HG03095 (cell line): ENCODE results near the gene CACNG6.

Experiments
- ATAC-seq: cut with Tn5 transposase; IDR thresholded peaks from one replicate; pipeline ENCODE4 v1.9.1; 2021; ENCODE audit warnings: moderate library complexity; ENCODE audit not compliant: unreplicated experiment

CACNG6 gene

DNA sequence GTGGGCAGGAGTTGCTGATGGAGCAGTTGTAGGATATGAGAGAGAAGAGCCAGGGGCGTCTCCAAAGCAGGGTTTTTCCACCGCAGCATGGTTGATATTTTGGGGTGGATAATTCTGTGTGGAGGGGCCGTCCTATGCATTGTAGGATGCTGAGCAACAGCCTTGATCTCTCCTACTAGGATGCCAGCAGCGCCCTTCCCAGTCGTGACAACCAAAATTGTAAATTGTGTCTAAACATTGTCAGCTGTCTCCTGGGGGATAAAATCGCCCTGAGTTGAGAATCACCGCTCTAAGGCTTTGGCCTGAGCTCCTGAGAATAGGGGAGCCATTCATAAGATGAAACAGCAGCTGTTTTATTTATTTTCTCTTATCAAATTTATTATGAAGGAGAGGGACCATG, 24.5 kb upstream of the CACNG6 start:
- no peak for ATAC-seq

DNA sequence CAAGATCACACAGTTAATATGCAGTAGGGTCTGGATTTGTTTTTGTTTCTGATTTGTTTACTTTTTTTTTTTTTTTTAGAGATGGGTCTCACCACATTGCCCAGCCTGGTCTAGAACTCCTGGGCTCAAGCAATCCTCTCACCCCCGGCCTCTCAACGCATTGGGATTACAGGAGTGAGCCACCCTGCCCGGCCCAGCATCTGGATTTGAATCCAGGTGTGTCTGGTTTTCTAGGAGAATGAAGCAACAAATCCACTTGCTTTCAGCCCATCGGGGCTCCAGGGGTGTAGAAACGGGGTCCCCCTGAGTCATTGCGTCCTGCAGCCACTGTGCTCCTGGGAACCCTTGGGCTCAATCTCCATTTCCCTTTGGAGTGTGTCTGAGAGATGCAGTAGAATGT, 22.1 kb upstream of the CACNG6 start:
- ATAC-seq = no peak

DNA sequence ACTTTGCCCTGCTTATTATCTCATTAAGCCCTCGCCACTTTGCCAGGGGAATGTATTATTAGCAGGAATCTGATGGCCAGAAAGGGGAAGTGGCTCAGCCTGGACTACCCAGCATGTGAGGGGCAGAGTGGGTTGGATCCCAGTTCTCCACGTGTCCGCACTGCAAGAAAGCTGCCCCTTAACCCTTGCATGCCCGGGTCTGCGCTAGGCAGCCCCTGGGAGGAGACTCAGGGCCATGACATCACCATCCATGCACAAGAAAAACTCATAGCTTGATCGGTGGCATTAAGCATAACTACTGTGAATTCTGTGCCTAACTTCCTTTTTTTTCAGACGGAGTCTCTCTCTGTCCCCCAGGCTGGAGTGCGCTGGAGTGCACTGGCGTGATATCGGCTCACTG, 19.8 kb upstream of the CACNG6 start:
- no peak for ATAC-seq

DNA sequence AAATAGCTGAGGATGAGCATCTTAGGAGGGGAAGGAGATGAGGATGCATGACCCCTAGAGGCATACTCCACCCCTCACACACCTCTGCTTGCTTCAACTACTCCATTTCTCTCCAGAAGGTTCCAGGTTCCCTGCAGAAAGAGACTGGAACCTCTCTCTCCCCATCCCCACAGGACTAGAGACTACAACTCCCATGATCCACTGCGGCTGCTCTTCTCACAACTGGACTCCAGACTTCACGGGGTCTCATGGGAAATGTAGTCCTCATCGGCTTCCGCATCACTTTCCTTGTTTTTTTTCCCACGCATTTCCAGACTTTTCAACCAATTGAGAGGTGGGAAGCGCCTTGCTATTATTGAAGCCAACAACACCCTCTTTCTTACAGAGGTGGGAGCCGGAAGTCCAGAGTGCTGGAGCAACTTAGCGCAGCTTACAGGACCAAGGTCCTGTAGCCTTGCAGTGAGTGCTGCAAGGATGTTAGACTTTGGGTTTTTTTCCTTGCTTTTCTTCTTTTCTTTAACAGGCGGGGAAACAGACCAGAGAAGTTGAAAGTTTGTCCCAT, 13.9 kb upstream of the CACNG6 start:
- no peak for ATAC-seq

DNA sequence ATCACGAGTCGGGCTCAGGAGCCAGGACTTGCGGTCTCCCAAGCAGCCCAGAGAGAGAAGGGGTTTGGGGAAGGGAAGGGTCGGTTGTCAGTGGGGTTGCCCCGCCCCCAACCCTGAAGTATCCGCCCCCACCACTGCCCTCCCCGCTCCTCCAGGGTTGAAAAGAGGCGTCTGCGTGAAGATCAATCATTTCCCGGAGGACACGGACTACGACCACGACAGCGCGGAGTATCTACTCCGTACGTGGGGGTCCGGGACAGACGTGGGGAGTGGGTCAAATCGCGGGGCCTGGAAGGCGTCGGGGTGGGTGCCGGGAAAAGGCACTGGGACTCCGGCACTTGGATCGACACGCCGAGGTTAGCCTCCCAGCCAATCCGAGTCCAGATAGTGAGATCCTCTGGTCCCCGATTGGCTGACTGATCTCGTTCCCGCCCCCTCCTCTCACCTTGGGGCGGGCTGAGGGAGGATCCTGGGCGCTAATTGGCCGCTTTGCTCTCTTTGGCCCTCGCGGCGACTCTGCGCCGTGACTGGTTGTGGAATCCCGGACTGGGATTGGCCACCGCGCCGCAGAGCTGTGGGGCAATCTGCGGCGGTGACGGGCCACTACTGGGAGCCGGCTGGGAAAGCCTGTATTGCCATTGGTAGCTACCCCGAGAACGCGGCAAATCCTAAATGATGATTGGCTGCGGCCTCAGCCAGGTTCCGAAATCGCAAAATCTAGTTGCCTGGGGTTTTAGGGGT, 13.3 kb upstream of the CACNG6 start:
- ATAC-seq = no peak

DNA sequence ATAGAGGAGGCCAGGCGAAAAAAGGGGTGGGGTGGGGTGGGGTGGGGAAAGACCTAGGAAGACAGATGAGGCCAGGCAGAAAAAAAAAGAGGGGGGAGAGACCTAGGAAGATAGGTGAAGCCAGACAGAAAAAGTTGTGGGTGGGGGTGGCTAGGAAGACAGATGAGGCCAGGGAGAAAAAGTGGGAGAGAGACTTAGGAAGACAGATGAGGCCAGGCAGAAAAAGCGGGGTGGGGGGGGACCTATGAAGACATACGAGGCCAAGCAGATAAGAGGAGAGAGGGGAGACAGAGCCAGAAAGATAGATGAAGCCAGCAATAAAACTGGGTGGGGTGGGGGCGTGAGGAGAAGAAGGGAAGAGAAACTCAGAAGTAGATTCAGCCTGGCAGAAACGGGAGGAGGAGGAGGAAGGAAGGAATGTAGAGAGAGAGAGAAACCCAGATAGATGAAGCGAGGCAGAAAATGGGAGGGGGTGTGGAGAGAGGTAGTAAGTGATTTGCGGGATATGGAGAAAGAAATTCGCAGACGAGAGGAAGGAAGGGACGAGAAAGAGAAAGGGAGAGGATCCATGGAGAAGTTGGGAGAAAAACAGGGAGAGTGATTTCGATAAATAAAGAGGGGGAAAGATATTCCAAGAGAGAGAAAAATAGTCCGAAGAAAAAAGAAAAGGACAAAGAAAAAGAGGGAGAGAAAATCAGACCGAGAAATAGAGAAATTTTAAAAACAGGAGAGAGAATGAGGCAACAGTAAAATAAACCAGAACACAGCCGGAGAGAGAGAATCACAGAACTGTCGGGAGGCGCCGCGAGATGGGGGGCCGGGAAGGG, 12.2 kb upstream of the CACNG6 start:
- ATAC-seq = no peak

DNA sequence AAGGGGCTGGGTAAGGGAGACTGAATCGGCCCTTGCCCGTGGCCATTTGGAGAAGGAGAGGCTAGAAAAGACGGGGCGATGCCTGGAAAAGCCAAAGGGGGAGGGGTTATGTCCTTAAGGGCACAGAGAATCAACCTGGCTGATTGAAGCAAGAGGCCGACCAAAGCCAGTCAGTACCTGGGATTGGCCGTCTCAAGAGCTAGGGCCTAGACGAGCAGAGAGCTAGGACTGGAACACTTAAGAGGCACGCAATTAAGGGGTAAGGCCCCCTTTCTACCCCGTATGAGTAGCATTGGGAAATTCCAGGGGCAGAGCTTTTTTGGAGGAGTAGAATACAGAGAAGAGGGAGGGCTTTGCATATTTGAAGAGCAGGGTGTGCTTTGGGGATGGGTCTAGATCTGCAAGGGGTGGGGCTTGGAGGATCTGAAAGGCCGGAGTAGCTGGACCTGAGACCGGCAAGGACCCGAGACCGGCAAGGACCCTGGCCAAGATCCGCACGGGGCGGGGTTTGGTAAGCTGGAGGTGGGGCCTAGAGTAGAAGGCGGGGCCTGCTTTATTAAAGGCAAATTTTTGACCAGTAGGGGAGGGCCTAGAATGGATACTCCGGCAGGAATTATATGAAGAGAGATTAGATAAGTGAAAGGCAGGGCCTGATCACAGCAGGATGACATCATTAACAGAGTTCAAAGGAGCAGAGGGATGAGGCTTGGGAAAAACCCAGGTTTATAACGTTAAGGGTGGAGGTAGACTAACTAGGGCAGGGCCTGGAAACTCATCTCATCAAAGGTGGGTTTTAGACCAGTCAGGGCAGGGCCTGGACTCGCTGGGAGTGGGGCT, 10.7 kb upstream of the CACNG6 start:
- no peak for ATAC-seq

DNA sequence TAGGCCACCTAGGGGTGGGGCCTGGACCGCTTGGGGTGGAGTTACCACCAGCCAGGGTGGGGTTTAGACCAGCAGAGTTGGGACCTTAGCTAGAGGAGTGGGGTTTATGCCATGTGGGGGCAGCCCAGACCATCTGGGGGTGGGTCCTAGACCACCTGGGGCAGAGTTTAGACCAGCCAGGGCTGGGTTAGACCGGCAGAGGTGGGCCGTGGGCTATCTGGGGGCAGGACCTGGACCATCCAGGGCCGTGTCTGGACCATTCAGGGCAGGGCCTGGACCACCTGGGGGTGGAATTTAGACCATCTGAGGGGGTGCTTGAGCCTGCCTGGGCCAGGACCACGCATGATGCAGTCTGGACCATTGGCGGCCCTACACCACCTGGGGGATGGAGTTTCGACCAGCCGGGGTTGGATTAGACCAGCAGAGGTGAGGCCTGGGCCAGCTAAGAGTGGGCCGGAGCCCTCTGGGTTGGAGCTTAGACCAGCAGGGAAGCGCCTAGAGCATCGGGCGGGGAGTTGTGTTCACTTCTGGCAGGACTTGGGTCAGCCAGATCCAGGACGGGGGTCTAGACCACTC, 10.0 kb upstream of the CACNG6 start:
- ATAC-seq = no peak

DNA sequence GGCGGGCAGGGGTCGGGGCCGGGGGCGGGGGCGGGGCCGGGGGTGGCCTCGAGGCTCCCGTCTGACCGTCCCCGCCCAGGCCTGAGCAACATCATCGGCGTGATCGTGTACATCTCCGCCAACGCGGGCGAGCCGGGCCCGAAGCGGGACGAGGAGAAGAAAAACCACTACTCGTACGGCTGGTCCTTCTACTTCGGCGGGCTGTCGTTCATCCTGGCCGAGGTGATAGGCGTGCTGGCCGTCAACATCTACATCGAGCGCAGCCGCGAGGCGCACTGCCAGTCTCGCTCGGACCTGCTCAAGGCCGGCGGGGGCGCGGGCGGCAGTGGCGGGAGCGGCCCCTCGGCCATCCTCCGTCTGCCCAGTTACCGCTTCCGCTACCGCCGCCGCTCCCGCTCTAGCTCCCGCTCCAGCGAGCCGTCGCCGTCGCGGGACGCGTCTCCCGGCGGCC, 9.4 kb upstream of the CACNG6 start:
- ATAC-seq = no peak

DNA sequence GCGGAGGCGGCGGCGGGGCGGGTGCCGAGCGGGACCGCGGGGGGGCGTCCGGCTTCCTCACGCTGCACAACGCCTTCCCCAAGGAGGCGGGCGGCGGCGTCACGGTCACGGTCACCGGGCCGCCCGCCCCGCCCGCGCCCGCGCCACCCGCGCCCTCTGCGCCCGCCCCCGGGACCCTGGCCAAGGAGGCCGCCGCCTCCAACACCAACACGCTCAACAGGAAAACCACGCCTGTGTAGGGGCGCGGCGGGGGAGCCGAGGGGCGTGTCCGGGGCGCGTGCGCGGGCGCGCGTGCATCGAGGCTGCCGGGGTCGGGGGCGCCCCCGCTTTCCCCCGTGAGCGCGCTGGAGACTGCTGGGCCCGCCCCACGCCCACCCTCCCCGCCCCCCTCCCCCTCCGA, 8.8 kb upstream of the CACNG6 start:
- ATAC-seq = no peak

DNA sequence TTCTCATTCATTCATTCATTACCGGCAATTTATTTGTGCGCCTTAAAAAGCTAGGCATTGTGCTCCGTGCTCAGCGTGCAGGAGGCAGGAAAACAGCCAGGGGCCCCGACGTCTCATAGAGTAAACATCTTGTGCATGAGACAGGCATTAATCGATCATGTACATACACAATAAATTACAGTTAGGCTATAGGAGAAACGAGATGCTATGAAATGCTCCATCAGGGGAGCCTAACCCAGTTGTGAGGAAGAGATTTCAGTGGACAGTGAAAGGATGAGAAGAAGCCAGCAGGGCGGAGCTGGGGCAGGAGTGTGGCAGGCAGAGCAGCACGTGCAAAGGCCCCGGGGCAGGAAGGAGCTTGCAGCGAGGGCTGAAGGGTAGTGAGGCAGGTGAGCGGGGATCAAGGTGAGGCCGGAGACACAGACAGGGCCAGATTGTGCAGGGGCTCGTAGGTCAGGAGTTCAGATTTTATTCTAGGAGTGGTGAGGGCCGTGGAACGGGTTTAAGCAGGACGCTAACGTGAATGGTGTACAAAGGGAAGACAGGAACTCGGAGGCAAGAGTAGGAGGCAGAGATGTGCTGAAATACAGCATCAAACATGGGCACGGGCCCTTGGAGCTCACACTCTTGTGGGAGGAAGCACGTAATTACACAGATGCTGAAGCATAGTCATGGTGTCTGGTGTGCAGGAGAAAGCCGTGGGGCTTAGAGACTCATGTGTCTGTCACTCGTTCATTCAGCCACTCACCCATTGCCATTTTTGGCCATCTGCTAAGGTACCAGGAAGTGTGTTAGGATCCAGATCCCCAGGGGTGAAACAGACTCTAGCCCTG, 7.8 kb upstream of the CACNG6 start:
- ATAC-seq = no peak

DNA sequence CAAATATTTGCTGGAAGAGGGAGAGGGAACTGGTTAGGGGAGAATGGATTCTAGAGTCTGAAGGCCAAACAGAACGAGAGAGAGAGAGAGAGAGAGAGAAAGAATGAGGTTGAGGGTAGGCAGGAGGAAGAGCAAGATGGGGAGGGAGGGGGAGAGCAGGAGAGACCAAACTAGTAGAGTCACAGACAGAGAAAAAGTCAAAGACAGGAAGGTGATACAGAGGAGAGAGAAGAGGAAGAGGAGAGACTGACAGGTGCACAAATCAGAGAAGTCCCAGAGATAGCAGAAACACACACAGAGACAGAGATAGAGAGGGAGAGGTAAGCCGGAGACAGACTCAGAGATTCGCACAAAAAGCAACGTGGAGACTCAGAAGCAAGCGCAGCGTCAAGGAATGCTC, 5.6 kb upstream of the CACNG6 start:
- ATAC-seq = no peak

DNA sequence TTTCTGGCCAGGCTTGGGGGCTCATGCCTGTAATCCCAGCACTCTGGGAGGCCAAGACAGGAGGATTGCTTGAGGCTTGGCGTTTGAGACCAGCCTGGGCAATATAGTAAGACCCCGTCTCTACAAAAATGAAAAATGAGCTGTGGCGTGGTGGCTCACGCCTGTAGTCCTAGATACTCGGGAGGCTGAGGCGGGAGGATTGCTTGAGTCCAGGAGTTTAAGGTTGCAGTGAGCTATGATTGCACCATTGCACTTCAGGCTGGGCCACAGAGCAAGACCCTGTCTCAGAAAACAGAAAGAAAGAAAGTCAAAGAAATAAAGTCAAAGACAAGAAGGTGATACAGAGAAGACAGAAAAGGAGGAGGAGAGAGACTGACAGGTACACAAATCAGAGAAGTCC, 2.5 kb upstream of the CACNG6 start:
- no peak for ATAC-seq

DNA sequence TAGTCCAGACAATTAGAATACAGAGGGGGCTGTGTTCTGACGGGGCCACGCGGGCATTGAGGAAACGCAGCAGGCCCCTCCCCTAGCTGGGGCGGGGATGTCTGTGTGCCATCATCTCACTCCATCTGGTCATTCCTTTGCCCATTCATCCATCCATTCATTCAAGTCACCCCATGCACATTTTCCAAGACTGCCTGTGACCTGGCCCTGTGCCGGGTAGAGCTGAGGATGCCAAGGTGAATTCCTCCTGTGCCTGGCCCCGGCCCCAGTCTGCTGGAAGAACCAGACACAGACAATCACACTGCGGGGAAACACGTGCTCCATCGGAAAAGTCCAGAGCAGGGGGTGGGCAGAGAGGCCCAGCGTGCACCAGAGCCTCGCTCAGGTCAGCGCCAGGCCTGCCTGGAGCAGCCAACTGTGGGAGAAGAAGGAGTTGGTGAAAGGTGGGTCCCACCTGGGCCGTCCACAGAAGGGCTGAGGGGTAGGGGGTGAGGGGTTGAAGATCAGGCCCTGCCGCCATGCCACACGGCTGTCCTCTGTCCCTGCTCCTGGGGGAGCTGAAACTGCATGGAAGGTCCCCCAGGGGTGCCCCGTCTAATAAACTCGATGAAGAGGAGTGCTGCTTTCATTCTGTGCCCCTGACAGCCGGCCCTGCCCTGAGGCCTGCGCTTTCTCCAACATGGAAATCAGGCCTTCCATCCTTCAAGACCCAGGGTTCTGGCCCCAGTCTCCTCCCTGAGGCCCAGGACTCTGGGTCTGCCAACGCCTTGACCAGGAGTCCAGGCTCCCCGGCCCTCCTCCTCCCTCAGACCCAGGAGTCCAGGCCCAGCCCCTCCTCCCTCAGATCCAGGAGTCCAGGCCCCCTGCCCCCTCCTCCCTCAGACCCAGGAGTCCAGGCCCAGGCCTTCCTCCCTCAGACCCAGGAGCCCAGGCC, 1.6 kb upstream of the CACNG6 start:
- no peak for ATAC-seq

DNA sequence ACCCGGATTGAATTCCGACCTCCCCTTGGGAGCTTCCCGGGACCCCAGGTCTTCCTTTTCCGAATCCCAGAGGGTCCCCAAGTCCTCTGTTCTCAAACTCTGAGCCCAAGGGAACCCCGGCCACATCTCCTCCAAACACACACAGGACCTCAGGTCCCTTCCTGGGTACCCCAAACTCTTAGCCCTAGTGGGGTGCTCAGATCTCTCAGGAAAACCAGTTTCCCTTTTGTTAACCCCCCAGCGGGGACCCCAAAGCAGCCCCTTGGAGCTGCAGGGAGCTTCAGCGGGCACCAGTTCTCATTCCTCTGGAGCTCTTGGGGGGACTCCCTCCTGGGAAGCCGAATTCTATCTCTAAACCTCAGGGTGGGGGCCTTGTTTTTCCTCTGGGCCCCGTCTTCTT, 774 bp downstream of the CACNG6 start:
- ATAC-seq = no peak

DNA sequence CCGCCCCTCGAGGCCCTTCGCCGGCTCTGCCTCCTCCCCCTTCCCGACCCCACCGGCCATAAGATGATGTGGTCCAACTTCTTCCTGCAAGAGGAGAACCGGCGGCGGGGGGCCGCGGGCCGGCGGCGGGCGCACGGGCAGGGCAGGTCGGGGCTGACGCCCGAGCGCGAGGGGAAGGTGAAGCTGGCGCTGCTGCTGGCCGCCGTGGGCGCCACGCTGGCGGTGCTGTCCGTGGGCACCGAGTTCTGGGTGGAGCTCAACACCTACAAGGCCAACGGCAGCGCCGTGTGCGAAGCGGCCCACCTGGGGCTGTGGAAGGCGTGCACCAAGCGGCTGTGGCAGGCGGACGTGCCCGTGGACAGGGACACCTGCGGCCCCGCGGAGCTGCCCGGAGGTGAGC, 1.4 kb downstream of the CACNG6 start:
- ATAC-seq = no peak

DNA sequence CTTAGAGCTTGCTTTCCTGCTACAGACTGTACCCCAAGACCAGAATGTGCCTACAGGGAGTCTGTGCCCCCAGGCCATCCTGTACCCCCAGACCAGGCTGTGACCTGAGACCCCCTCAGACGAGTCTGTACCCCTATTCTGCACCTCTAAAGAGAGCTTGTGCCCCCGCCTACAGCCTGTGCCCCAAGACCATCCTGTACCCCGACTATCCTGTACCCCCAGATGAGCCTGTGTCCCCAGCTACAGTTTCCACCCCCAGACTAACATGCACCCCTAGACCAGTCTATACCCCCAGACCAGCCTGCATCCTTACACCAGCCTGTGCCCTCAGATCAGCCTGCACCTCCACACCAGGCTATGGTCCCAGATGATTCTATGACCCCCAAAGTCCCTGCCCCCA, 2.0 kb downstream of the CACNG6 start:
- ATAC-seq = no peak

DNA sequence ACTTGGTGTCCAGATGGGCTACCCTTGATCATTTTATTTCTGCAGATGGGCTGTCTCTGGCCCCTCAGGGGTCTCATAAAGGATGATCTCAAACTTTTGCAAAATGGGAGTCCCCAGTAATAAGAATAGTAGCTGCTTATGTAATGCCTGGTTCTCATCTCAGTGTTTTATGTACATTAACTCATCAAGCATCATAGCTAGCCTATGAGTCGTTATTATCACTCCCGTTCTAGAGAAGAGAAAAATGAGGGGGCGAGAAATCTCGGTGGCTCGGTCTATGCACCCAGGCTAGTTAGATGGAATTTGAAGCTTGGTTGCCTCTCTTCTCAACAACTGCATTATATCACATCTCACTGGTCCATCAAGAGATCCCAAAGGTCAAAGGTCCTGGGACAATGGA, 3.4 kb downstream of the CACNG6 start:
- ATAC-seq = no peak

DNA sequence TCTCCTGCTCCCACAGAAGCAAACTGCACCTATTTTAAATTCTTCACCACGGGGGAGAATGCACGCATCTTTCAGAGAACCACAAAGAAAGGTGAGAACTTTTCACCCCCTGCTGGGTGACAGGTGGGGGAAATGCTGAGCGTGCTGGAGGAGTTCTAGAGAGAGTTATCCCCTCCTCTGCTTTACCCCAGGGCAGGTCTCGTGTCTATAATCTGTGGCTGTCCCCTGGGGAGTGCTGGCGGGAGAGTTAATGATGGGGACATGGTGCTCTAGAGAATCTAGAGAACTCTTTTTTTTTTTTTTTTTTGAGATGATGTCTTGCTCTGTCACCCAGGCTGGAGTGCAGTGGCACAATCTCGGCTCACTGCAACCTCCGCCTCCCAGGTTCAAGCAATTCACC, 6.8 kb downstream of the CACNG6 start:
- ATAC-seq = no peak
